ENCODE measurements around the gene FAM13C. TPM values are rescaled to one million over a fixed set of nuclear protein-coding genes. Genes with fewer than 3 reads are reported as not detected.

The FAM13C gene
- total and polyA plus RNA-seq, 2 of the 4 experiments (the other 2 are of a cell fraction) = 1.6 to 2.9 TPM

- Histone ChIP-seq H4K5ac (ENCODE audit: low read depth, low read length) (no peak overlapping the region), H3K18ac (ENCODE audit: low read depth, low read length) (no peak overlapping the region), H2BK5ac (ENCODE audit: low read depth, low read length, poor library complexity, severe bottlenecking) (no peak overlapping the region), H4K8ac (ENCODE audit: low read depth in 2 of 2, low read length in 2 of 2) (no peak overlapping the region), H2BK15ac (ENCODE audit: low read depth, low read length) (no peak overlapping the region), H3K14ac (replicated peaks; ENCODE audit: low read depth, low read length) (no peak overlapping the region), H3K9me3 (ENCODE audit: control insufficient read depth, insufficient read depth, low read length) (no peaks in the 10 kb centered on the region), H2BK120ac (ENCODE audit: low read depth, low read length) (no peak overlapping the region), H2AK5ac (ENCODE audit: low read depth, low read length) (no peak overlapping the region), H4K91ac (ENCODE audit: insufficient read depth, low read depth, low read length) (no peak overlapping the region), H3K9me1 (ENCODE audit: insufficient read depth, low read length) (no peaks in the 10 kb centered on the region), H3K27ac (ENCODE audit: insufficient read depth, low read length) (no peak overlapping the region), H2BK20ac (ENCODE audit: low read depth, low read length) (no peak overlapping the region), H3K27me3 (ENCODE audit: control insufficient read depth, insufficient read depth, low read length) (no peaks in the 10 kb centered on the region), H2AK9ac (replicated peaks; ENCODE audit: low read depth, low read length, poor library complexity) (no peak overlapping the region), H3K36me3 (ENCODE audit: control insufficient read depth, insufficient read depth, low read length) (no peaks in the 10 kb centered on the region), H3K4me1 (ENCODE audit: control insufficient read depth, insufficient read depth, low read length) (no peaks in the 10 kb centered on the region), H3K4me3 (ENCODE audit: insufficient read depth, low read depth, low read length) (no peak overlapping the region), H3K4ac (ENCODE audit: low read depth, low read length) (no peak overlapping the region), H3K56ac (ENCODE audit: extremely low read depth, insufficient read depth, low read length) (no peak overlapping the region), H4K20me1 (ENCODE audit: insufficient read depth, low read length) (no peaks in the 10 kb centered on the region), H3K9ac (ENCODE audit: low read depth, low read length) (no peak overlapping the region), H2AFZ (replicated peaks; ENCODE audit: low read length, poor library complexity) (no peak overlapping the region), H3K23ac (ENCODE audit: low read depth, low read length) (no peak overlapping the region), H3K79me1 (ENCODE audit: low read depth in 1 of 2, low read length in 2 of 2) (no peaks in the 10 kb centered on the region), H3K4me2 (ENCODE audit: low read depth, low read length) (no peak overlapping the region)
- DNase-seq = no peak
- in situ Hi-C loops (cut with MboI; ENCODE audit: low sequenced_read_pairs) (loop anchor here (25.0 kb wide), 2 partner anchors 679 to 804 kb away; no protein-coding TSS in a partner anchor), dilution Hi-C loops (cut with HindIII; ENCODE audit: low sequenced_read_pairs, unreplicated experiment) (no loop called here), intact Hi-C loops (cut with micrococcal nuclease) (no loop called here)
- no peak for ATAC-seq (ENCODE audit: low read depth)
- BruUV-seq (replicated peaks) = no TSS peak
- ChIA-PET CTCF (no interaction called here), POLR2A (ENCODE audit: unreplicated experiment) (no interaction called here)
- TF ChIP-seq POLR2A (IDR thresholded peaks at IDR 0.05; ENCODE audit: low read depth, low read length) (no peak), CEBPB (IDR thresholded peaks at IDR 0.05; ENCODE audit: low read depth, low read length) (no peak), MAFK (IDR thresholded peaks at IDR 0.05; ENCODE audit: low read depth, low read length) (no peak), MXI1 (IDR thresholded peaks at IDR 0.05; ENCODE audit: borderline replicate concordance, low read depth, low read length) (no peak), BHLHE40 (IDR thresholded peaks at IDR 0.05; ENCODE audit: low read depth, low read length) (no peak)
- WGBS, 2 experiments (ENCODE audit: extremely low coverage in 2 of 2, insufficient read length in 1 of 2) = 100% methylated on average over 1 of the region's 4 CpGs; no CpG with 5 or more reads in 1 of the 2 experiments
Observed at GRCh38 chr10:59216178-59216869, 146.0 kb downstream of the FAM13C start.
